ENCODE data around the gene TMEM59. TPM values are rescaled to one million over a fixed set of nuclear protein-coding genes. Genes with fewer than 3 reads are reported as not detected.
"Not testable (repeated sequence)": the region's sequence is repeated elsewhere in the genome, so short reads cannot be mapped to it uniquely, and the experiment has no call there.

The TMEM59 gene
- total RNA-seq, 2 experiments from 2014 or later = 93.4 to 109 TPM

GRCh38 chr1:54009406-54009805 lies 43.6 kb downstream of the TMEM59 start:
- TF ChIP-seq, protein P1, sequence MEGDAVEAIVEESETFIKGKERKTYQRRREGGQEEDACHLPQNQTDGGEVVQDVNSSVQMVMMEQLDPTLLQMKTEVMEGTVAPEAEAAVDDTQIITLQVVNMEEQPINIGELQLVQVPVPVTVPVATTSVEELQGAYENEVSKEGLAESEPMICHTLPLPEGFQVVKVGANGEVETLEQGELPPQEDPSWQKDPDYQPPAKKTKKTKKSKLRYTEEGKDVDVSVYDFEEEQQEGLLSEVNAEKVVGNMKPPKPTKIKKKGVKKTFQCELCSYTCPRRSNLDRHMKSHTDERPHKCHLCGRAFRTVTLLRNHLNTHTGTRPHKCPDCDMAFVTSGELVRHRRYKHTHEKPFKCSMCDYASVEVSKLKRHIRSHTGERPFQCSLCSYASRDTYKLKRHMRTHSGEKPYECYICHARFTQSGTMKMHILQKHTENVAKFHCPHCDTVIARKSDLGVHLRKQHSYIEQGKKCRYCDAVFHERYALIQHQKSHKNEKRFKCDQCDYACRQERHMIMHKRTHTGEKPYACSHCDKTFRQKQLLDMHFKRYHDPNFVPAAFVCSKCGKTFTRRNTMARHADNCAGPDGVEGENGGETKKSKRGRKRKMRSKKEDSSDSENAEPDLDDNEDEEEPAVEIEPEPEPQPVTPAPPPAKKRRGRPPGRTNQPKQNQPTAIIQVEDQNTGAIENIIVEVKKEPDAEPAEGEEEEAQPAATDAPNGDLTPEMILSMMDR (IDR thresholded peaks at IDR 0.05) = no peak
- intact Hi-C loops (cut with micrococcal nuclease) = no loop called here
- Mint-ChIP-seq H3K9me3 (no peaks in the 10 kb centered on the region), H3K36me3 (ENCODE audit: low read depth) (no peaks in the 10 kb centered on the region), H3K27me3 (peaks cover 2% of the 10 kb centered on the region), H3K4me3 (no peak overlapping the region), H3K4me1 (ENCODE audit: low read depth) (no peaks in the 10 kb centered on the region), H3K27ac (no peak overlapping the region)
- no peak for ATAC-seq
- DNase-seq = no peak
- ChIA-PET POLR2A (no interaction called here), CTCF (interaction anchor here (1.3 to 1.4 kb wide), 2 partner anchors 74 to 149 kb away, joined by 3 read pairs; no protein-coding TSS in a partner anchor)

DNA sequence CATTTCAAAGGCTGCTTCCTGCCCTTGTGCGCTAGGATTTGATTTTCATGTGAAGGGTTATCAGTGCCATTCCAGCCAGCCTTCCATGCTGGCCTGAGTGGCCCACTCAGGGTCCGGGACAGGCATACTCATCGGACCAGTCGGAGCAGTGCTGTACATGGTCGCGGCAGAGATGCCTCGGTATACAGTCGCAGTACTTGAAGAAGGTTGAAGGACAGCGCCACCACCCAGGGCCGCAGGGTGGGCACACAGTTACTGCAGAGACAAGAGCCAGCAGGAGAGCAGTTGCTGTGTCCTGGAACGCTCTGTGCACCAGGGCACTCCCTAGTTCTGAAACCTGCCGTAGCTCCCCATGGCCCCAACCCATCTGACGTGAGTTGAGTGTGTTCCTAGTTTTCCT lies 44.1 kb downstream of the TMEM59 start:
- TF ChIP-seq, protein P1 (IDR thresholded peaks at IDR 0.05) = no peak
- intact Hi-C loops (cut with micrococcal nuclease) = no loop called here
- no peak for DNase-seq
- ChIA-PET POLR2A (no interaction called here), CTCF (interaction anchor here (1.3 to 1.4 kb wide), 3 partner anchors 75 to 148 kb away, joined by 3 read pairs; no protein-coding TSS in a partner anchor)
- Mint-ChIP-seq H3K27ac (no peak overlapping the region), H3K27me3 (peaks cover 2% of the 10 kb centered on the region), H3K36me3 (ENCODE audit: low read depth) (no peaks in the 10 kb centered on the region), H3K4me3 (no peak overlapping the region), H3K4me1 (ENCODE audit: low read depth) (no peaks in the 10 kb centered on the region), H3K9me3 (no peaks in the 10 kb centered on the region)
- no peak for ATAC-seq

- ATAC-seq (no peak), DNase-seq (no peak)
- intact Hi-C loops (cut with micrococcal nuclease) = no loop called here
- no peak overlapping the region for H3K27ac Mint-ChIP-seq
- no peaks in the 10 kb centered on the region for H3K4me1 Mint-ChIP-seq (ENCODE audit: low read depth)
- POLR2A ChIA-PET = interaction anchor here (0.6 kb wide), 1 partner anchor 83 kb away, joined by 3 read pairs; no protein-coding TSS in a partner anchor
- peaks cover 2% of the 10 kb centered on the region for H3K27me3 Mint-ChIP-seq
- CTCF ChIA-PET = interaction anchor here (1.3 kb wide), 1 partner anchor 147 kb away, joined by 3 read pairs; no protein-coding TSS in a partner anchor
- peaks cover 2% of the 10 kb centered on the region for H3K9me3 Mint-ChIP-seq
- H3K4me3 Mint-ChIP-seq = no peak overlapping the region
- no peaks in the 10 kb centered on the region for H3K36me3 Mint-ChIP-seq (ENCODE audit: low read depth)
- TF ChIP-seq, protein P1 (IDR thresholded peaks at IDR 0.05) = no peak
Measured at GRCh38 chr1:54007613-54008012, 45.4 kb downstream of the TMEM59 start.

GRCh38 chr1:54006508-54006907 lies 46.5 kb downstream of the TMEM59 start:
- Mint-ChIP-seq H3K4me1 (ENCODE audit: low read depth) (no peaks in the 10 kb centered on the region), H3K36me3 (ENCODE audit: low read depth) (no peaks in the 10 kb centered on the region), H3K27me3 (peaks cover 2% of the 10 kb centered on the region), H3K27ac (no peak overlapping the region), H3K9me3 (peaks cover 2% of the 10 kb centered on the region), H3K4me3 (no peak overlapping the region)
- DNase-seq = no peak
- ATAC-seq = no peak
- ChIA-PET POLR2A (interaction anchor here (1.2 kb wide), 1 partner anchor 55 kb away, joined by 6 read pairs; no protein-coding TSS in a partner anchor), CTCF (no interaction called here)
- intact Hi-C loops (cut with micrococcal nuclease) = no loop called here
- TF ChIP-seq, protein P1 (IDR thresholded peaks at IDR 0.05) = no peak

- Mint-ChIP-seq H3K27me3 (no peaks in the 10 kb centered on the region), H3K27ac (no peak overlapping the region), H3K36me3 (ENCODE audit: low read depth) (no peaks in the 10 kb centered on the region), H3K4me3 (no peak overlapping the region), H3K4me1 (ENCODE audit: low read depth) (no peaks in the 10 kb centered on the region), H3K9me3 (peaks cover 2% of the 10 kb centered on the region)
- TF ChIP-seq, protein P1 (IDR thresholded peaks at IDR 0.05) = no peak
- DNase-seq (no peak), ATAC-seq (no peak)
- CTCF ChIA-PET = interaction anchor here (0.5 kb wide), 1 partner anchor 144 kb away, joined by 4 read pairs; no protein-coding TSS in a partner anchor
- intact Hi-C loops (cut with micrococcal nuclease) = no loop called here
- POLR2A ChIA-PET = no interaction called here
Measured at GRCh38 chr1:54004481-54005049, 48.4 kb downstream of the TMEM59 start.

GRCh38 chr1:54003750-54004480 lies 49.1 kb downstream of the TMEM59 start:
- POLR2A ChIA-PET; H3K27me3 Mint-ChIP-seq; ATAC-seq; H3K27ac Mint-ChIP-seq; H3K9me3 Mint-ChIP-seq; H3K4me3 Mint-ChIP-seq; DNase-seq; H3K4me1 Mint-ChIP-seq (ENCODE audit: low read depth); intact Hi-C loops (cut with micrococcal nuclease); H3K36me3 Mint-ChIP-seq (ENCODE audit: low read depth): not testable (repeated sequence)
- CTCF ChIA-PET = interaction anchor here (0.7 to 1.0 kb wide), 2 partner anchors 11 to 38 kb away, joined by 3 to 5 read pairs; no protein-coding TSS in a partner anchor

All from activated CD8-positive, alpha-beta T cell treated with anti-CD3 and anti-CD28 coated beads for 36 hours (primary cell).